GM18519 (cell line): ENCODE measurements around the gene SMAGP.
"Not testable (repeated sequence)": the region's sequence is repeated elsewhere in the genome, so short reads cannot be mapped to it uniquely, and the experiment has no call there.

Experiments
- ATAC-seq: cut with Tn5 transposase; IDR thresholded peaks from one replicate; pipeline ENCODE4 v1.9.1; 2021; ENCODE audit warnings: mild to moderate bottlenecking, moderate library complexity; ENCODE audit not compliant: unreplicated experiment, low FRiP score

The SMAGP gene

GRCh38 chr12:51270067-51270950, at the start of gene SMAGP:
Gene SMAGP, minus strand, starts transcription at chr12:51270415. Its CDS starts 1,137 bp downstream, at chr12:51269278.
- ATAC-seq, result no peak

GRCh38 chr12:51318846-51319599, 48.8 kb upstream of the SMAGP start:
- no peak for ATAC-seq

GRCh38 chr12:51318057-51318806, 48.0 kb upstream of the SMAGP start:
- ATAC-seq, result not testable (repeated sequence)

- no peak for ATAC-seq
Measured at GRCh38 chr12:51311389-51311788, 41.2 kb upstream of the SMAGP start.

- ATAC-seq, result no peak
Measured at GRCh38 chr12:51307655-51308593, 37.7 kb upstream of the SMAGP start.

- ATAC-seq, result no peak
Measured at GRCh38 chr12:51306507-51306906, 36.3 kb upstream of the SMAGP start.

GRCh38 chr12:51300768-51301167, 30.6 kb upstream of the SMAGP start:
- ATAC-seq, result not testable (repeated sequence)

- no peak for ATAC-seq
Measured at GRCh38 chr12:51295651-51296050, 25.4 kb upstream of the SMAGP start.

GRCh38 chr12:51294097-51294496, 23.9 kb upstream of the SMAGP start:
- not testable (repeated sequence) for ATAC-seq

GRCh38 chr12:51293696-51294095, 23.5 kb upstream of the SMAGP start:
- ATAC-seq, result no peak

- not testable (repeated sequence) for ATAC-seq
Measured at GRCh38 chr12:51291603-51292513, 21.6 kb upstream of the SMAGP start.

- ATAC-seq, result no peak
Measured at GRCh38 chr12:51285843-51286242, 15.6 kb upstream of the SMAGP start.

- ATAC-seq, result no peak
Measured at GRCh38 chr12:51281202-51281924, 11.1 kb upstream of the SMAGP start.

- no peak for ATAC-seq
Measured at GRCh38 chr12:51275088-51275487, 4.9 kb upstream of the SMAGP start.

- not testable (repeated sequence) for ATAC-seq
Measured at GRCh38 chr12:51272810-51273209, 2.6 kb upstream of the SMAGP start.

- no peak for ATAC-seq
Measured at GRCh38 chr12:51270951-51271518, 820 bp upstream of the SMAGP start.

- no peak for ATAC-seq
Measured at GRCh38 chr12:51269174-51270066, 795 bp downstream of the SMAGP start.
